ENCODE data around the gene LRRC18. TPM values are rescaled to one million over a fixed set of nuclear protein-coding genes. Genes with fewer than 3 reads are reported as not detected.

Gene LRRC18
- total RNA-seq, 1 donor from 2014 or later: not detected

DNA sequence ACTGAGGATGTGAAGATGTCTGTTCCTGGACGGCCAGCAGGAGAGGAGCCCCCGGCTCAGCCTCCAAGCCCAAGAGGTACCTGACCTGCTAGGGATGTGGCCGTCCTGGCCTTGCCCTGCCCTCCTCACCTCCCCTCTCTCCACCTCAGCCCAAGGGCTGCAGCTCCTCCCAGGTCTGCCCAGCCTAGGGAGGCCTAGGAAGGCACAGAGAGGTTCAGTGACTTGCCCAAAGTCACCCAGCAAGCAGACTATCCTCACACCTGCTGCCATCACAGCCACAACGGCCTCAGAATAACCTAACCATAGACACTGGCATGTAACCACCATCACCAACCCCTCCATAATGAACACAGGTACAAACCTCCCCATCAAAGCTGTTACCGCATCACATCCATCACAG is 38.7 kb upstream of the LRRC18 start:
- H3K27ac ChIP-seq (replicated peaks): no peak overlapping the region

DNA sequence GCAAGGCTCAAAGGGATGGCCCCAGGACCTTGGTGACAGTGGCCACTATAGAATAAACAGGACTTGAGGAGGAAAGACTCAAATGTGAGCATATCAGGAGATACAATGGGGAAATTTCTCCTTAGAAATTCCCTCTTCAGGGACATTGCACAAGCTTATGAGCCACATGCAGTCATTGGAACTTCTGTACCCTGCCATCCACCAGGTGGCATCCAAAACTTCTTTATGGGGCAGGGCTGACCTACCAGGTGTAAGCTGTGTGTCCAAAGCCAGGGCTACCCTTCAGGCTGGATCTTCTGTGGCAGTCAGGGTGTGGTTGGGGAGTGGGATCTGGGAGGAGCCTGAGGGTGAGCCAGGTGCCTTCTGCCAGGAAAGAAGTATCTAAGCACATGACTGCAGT is 36.6 kb upstream of the LRRC18 start:
- Histone ChIP-seq H3K9me3 (replicated peaks) (no peaks in the 10 kb centered on the region), H3K4me1 (peaks cover 2% of the 10 kb centered on the region), H3K4me3 (no peak overlapping the region), H3K27ac (replicated peaks) (no peak overlapping the region), H3K27me3 (ENCODE audit: low read depth) (no peaks in the 10 kb centered on the region), H3K36me3 (no peaks in the 10 kb centered on the region)
- intact Hi-C loops (cut with micrococcal nuclease): no loop called here
- TF ChIP-seq, protein P1, sequence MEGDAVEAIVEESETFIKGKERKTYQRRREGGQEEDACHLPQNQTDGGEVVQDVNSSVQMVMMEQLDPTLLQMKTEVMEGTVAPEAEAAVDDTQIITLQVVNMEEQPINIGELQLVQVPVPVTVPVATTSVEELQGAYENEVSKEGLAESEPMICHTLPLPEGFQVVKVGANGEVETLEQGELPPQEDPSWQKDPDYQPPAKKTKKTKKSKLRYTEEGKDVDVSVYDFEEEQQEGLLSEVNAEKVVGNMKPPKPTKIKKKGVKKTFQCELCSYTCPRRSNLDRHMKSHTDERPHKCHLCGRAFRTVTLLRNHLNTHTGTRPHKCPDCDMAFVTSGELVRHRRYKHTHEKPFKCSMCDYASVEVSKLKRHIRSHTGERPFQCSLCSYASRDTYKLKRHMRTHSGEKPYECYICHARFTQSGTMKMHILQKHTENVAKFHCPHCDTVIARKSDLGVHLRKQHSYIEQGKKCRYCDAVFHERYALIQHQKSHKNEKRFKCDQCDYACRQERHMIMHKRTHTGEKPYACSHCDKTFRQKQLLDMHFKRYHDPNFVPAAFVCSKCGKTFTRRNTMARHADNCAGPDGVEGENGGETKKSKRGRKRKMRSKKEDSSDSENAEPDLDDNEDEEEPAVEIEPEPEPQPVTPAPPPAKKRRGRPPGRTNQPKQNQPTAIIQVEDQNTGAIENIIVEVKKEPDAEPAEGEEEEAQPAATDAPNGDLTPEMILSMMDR (IDR thresholded peaks at IDR 0.05; ENCODE audit: borderline replicate concordance): peak; percentile 58
- DNase-seq: no peak

More for the DNA sequence above, 38.7 kb upstream of the LRRC18 start:
- Histone ChIP-seq H3K27me3 (ENCODE audit: low read depth) (no peaks in the 10 kb centered on the region), H3K36me3 (no peaks in the 10 kb centered on the region), H3K4me1 (peaks cover 6% of the 10 kb centered on the region), H3K9me3 (replicated peaks) (no peaks in the 10 kb centered on the region), H3K4me3 (no peak overlapping the region)
- DNase-seq: no peak
- TF ChIP-seq, protein P1 (IDR thresholded peaks at IDR 0.05; ENCODE audit: borderline replicate concordance): no peak
- intact Hi-C loops (cut with micrococcal nuclease): no loop called here

DNA sequence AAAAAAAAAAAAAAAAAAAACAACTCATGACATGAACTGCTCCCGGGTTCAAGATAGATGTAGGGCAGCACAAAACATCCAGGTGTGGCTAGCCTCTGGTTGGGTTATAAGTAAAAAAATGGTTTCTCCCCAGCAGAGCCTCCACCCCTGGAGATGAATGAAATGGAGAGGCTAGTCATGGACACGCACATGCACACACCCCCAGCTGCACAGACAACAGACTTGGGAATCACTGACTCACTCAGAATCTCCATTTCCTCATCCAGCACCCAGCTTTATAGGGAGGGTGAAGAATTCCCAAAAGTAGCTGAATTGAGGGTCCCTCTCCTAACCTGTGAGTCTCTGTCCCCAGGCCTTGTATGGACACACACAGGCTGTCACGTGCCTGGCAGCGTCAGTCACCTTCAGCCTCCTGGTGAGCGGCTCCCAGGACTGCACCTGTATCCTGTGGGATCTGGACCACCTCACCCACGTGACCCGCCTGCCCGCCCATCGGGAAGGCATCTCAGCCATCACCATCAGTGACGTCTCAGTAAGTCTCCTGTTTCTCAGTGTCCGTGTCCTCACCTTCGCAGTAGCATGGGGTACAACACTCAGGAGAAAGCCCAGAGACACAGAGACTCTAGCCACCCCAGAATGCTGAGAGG is 35.0 kb upstream of the LRRC18 start:
- Histone ChIP-seq H3K9me3 (replicated peaks) (no peaks in the 10 kb centered on the region), H3K4me1 (no peaks in the 10 kb centered on the region), H3K4me3 (no peak overlapping the region), H3K36me3 (no peaks in the 10 kb centered on the region), H3K27ac (replicated peaks) (no peak overlapping the region), H3K27me3 (ENCODE audit: low read depth) (no peaks in the 10 kb centered on the region)
- TF ChIP-seq, protein P1 (IDR thresholded peaks at IDR 0.05; ENCODE audit: borderline replicate concordance): no peak
- no peak for DNase-seq
- intact Hi-C loops (cut with micrococcal nuclease): no loop called here

DNA sequence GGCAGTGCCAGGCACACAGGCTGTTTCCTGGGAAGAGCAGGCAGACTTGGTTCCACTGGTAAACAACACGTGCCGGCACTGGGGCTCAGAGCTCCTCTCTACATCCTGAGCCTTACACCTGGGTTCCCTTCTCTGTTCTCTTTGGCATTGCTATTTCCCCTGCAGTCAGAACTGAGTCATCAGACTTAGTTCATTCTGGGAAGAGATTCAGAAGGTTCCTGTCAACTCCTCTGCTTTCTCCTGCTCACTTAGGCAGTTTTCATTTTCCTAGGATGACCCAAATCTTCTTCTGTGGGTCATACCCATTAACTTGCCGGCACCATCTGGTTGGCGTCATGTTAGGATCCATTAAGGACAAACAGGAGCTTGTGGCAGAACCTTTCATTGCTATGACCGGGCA is 33.4 kb upstream of the LRRC18 start:
- intact Hi-C loops (cut with micrococcal nuclease): no loop called here
- no peaks in the 10 kb centered on the region for H3K36me3 ChIP-seq
- TF ChIP-seq, protein P1 (IDR thresholded peaks at IDR 0.05; ENCODE audit: borderline replicate concordance): no peak
- no peak for DNase-seq
- H3K9me3 ChIP-seq (replicated peaks): no peaks in the 10 kb centered on the region
- H3K27ac ChIP-seq (replicated peaks): no peak overlapping the region
- no peak overlapping the region for H3K4me3 ChIP-seq
- no peaks in the 10 kb centered on the region for H3K4me1 ChIP-seq
- H3K27me3 ChIP-seq (ENCODE audit: low read depth): no peaks in the 10 kb centered on the region

DNA sequence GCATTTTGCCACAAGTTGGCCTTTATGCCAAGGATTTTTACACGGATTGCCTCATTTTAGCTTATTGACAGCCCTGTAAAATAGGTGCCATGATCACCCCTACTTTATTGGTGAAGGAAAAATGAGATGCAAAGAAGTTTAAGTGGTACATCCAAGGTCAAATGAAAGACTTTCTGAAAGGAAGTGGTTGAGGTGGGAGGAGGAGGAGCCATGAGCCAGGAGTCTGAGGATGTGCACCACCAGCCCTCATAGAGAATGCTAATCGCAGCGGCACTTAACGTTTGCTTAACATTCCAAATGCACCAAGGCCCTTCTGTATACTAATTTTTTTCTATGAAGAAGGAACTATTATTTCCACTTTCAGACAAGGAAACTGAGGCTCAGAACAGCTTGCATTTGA is 31.0 kb upstream of the LRRC18 start:
- H3K9me3 ChIP-seq (replicated peaks): no peaks in the 10 kb centered on the region
- TF ChIP-seq, protein P1 (IDR thresholded peaks at IDR 0.05; ENCODE audit: borderline replicate concordance): no peak
- DNase-seq: no peak
- H3K27ac ChIP-seq (replicated peaks): no peak overlapping the region
- no peaks in the 10 kb centered on the region for H3K36me3 ChIP-seq
- intact Hi-C loops (cut with micrococcal nuclease): no loop called here
- no peak overlapping the region for H3K4me3 ChIP-seq
- H3K4me1 ChIP-seq: no peaks in the 10 kb centered on the region
- H3K27me3 ChIP-seq (ENCODE audit: low read depth): no peaks in the 10 kb centered on the region

Data from left ventricle myocardium inferior (tissue), 1 donor.